Keratinocyte (primary cell): ENCODE results near the gene SALL4. TPM values are rescaled to one million over a fixed set of nuclear protein-coding genes. Genes with fewer than 3 reads are reported as not detected.

Source experiments
- DNase-seq: peaks from one replicate; pipeline ENCODE4 v3.0.0-alpha.2; 2011; ENCODE audit warnings: low read depth, missing footprints, low spot score
- FAIRE-seq: peaks from 2 replicates; lab custom pipeline; 2011; peaks lifted over from hg19 to GRCh38; lab: Jason Lieb, UNC
- H2AFZ ChIP-seq: 2 replicates; pipeline ENCODE4 v1.6.0; 2012; ENCODE audit warnings: low read length, control low read depth, inconsistent platforms; ENCODE audit not compliant: control insufficient read depth
- H3K27ac ChIP-seq: 2 replicates; pipeline ENCODE4 v1.5.1; 2011; ENCODE audit warnings: low read length; ENCODE audit not compliant: control insufficient read depth, insufficient read depth
- H3K27me3 ChIP-seq: 3 replicates; pipeline ENCODE4 v1.6.0; 2011; ENCODE audit warnings: low read length; ENCODE audit not compliant: control insufficient read depth, insufficient read depth; ENCODE audit errors: extremely low read depth
- H3K36me3 ChIP-seq, 2 experiments: 2 replicates in 1 of 2; 3 replicates in 1 of 2; pipeline ENCODE4 v1.5.1; 2011; ENCODE audit warnings: low read length in 2 of 2, mild to moderate bottlenecking in 1 of 2; ENCODE audit not compliant: control insufficient read depth in 2 of 2, insufficient read depth in 2 of 2; ENCODE audit errors: extremely low read depth in 1 of 2
- H3K4me1 ChIP-seq: 3 replicates; pipeline ENCODE4 v1.5.1; 2011; ENCODE audit warnings: low read length; ENCODE audit not compliant: control insufficient read depth, insufficient read depth; ENCODE audit errors: extremely low read depth
- H3K4me2 ChIP-seq: 3 replicates; pipeline ENCODE4 v1.6.0; 2011; ENCODE audit warnings: low read depth, low read length; ENCODE audit not compliant: control insufficient read depth, insufficient read depth; ENCODE audit errors: extremely low read depth
- H3K4me3 ChIP-seq, 3 experiments: fragments of 200-600 bp in 1 of 3; sonication (generic) in 1 of 3; 2 replicates in 2 of 3; 3 replicates in 1 of 3; pipeline ENCODE4 v1.5.1; 2011 to 2016; ENCODE audit warnings: low read length in 3 of 3, mild to moderate bottlenecking in 3 of 3, control low read depth in 2 of 3, inconsistent platforms in 1 of 3, low read depth in 1 of 3, mixed read lengths in 1 of 3, mixed run types in 1 of 3, moderate library complexity in 1 of 3; ENCODE audit not compliant: control insufficient read depth in 2 of 3, insufficient read depth in 2 of 3; ENCODE audit errors: extremely low read depth in 1 of 3
- H3K79me2 ChIP-seq: 2 replicates; pipeline ENCODE4 v1.6.0; 2012; ENCODE audit warnings: low read length; ENCODE audit not compliant: control insufficient read depth, insufficient read depth
- H3K9ac ChIP-seq: 3 replicates; pipeline ENCODE4 v1.6.0; 2011; ENCODE audit warnings: low read length; ENCODE audit not compliant: control insufficient read depth, insufficient read depth; ENCODE audit errors: extremely low read depth
- H3K9me1 ChIP-seq: 3 replicates; pipeline ENCODE4 v1.6.0; 2011; ENCODE audit warnings: low read length; ENCODE audit not compliant: control insufficient read depth, insufficient read depth; ENCODE audit errors: extremely low read depth
- H3K9me3 ChIP-seq: 2 replicates; pipeline ENCODE4 v1.5.1; 2012; ENCODE audit warnings: low read depth, low read length; ENCODE audit not compliant: control insufficient read depth
- H4K20me1 ChIP-seq: 3 replicates; pipeline ENCODE4 v1.6.0; 2011; ENCODE audit warnings: low read length; ENCODE audit not compliant: control insufficient read depth, insufficient read depth; ENCODE audit errors: extremely low read depth
- EZH2 ChIP-seq: IDR thresholded peaks from one replicate; pipeline ENCODE4 v1.6.1; 2012; ENCODE audit warnings: inconsistent platforms, mild to moderate bottlenecking, low read length, moderate library complexity
- dilution Hi-C: fragments of 300-500 bp; cut with MboI; formaldehyde crosslinking; loops from one replicate; pipeline ENCODE4 v1.7.0; 2020; ENCODE audit warnings: low sequenced_read_pairs; ENCODE audit not compliant: extremely low pct_ligation_motif_present
- polyA plus RNA-seq, 5 experiments: library from polyadenylated mRNA; depleted of rRNA in 3 of 5; stranded (reverse) in 3 of 5; stranded (forward) in 1 of 5; unstranded in 1 of 5; fragments of >200 nt; gene quantifications; 1 replicate in 1 of 5; 2 replicates in 3 of 5; 3 replicates in 1 of 5; pipeline versions ENCODE4 v1.2.1 to v1.2.3, GENCODE V29; 2011 to 2012; ENCODE audit warnings: missing spikeins in 2 of 5, low read depth in 1 of 5, low replicate concordance in 1 of 5
- TF ChIP-seq, protein P1 (sequence below), 3 experiments: IDR thresholded peaks in 1 of 3; conservative IDR thresholded peaks in 1 of 3; optimal IDR thresholded peaks in 1 of 3; 2 replicates in 2 of 3; 3 replicates in 1 of 3; pipeline versions ENCODE3 to v1.5.1; 2011; ENCODE audit warnings: low read length in 3 of 3, mild to moderate bottlenecking in 3 of 3, moderate library complexity in 2 of 3, control low read depth in 1 of 3, inconsistent platforms in 1 of 3; ENCODE audit not compliant: insufficient read depth in 2 of 3; ENCODE audit errors: extremely low read depth in 1 of 3

SALL4 gene
- polyA plus RNA-seq, 1 donor (not counting 4 experiments of a cell fraction or from before 2014, with no cell fraction given): 0.04 TPM

DNA sequence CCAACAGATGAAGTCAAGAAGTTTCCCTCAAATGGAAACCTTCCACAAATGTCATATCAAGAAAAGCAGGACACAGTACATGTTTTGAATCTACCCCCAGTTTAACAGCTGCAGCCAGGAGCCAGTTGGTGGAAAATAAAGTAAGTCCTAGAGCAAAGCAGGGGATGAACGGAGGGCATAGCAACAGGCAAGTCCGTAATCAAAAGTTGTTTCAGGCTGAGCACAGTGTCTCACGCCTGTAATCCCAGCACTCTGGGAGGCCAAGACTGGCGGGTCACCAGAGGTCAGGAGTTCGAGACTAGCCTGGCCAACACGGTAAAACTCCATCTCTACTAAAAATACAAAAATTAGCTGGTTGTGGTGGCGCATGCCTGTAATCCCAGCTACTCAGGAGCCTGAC is 2.4 kb upstream of the SALL4 start:
- no peaks in the 10 kb centered on the region for H3K9me3 ChIP-seq
- no peak for FAIRE-seq
- H4K20me1 ChIP-seq: no peaks in the 10 kb centered on the region
- peaks cover 29% of the 10 kb centered on the region for H3K27me3 ChIP-seq
- dilution Hi-C loops: no loop called here
- no peak overlapping the region for H3K4me2 ChIP-seq
- no peak overlapping the region for H2AFZ ChIP-seq
- no peak overlapping the region for H3K9ac ChIP-seq
- TF ChIP-seq, protein P1, sequence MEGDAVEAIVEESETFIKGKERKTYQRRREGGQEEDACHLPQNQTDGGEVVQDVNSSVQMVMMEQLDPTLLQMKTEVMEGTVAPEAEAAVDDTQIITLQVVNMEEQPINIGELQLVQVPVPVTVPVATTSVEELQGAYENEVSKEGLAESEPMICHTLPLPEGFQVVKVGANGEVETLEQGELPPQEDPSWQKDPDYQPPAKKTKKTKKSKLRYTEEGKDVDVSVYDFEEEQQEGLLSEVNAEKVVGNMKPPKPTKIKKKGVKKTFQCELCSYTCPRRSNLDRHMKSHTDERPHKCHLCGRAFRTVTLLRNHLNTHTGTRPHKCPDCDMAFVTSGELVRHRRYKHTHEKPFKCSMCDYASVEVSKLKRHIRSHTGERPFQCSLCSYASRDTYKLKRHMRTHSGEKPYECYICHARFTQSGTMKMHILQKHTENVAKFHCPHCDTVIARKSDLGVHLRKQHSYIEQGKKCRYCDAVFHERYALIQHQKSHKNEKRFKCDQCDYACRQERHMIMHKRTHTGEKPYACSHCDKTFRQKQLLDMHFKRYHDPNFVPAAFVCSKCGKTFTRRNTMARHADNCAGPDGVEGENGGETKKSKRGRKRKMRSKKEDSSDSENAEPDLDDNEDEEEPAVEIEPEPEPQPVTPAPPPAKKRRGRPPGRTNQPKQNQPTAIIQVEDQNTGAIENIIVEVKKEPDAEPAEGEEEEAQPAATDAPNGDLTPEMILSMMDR (optimal IDR thresholded peaks at IDR 0.05 in 1 of 3, IDR thresholded peaks at IDR 0.05 in 1 of 3, conservative IDR thresholded peaks at IDR 0.05 in 1 of 3; ENCODE audit: extremely low read depth in 1 of 3, insufficient read depth in 2 of 3, low read length in 3 of 3): no peak
- no peak for TF ChIP-seq EZH2
- DNase-seq: no peak
- H3K27ac ChIP-seq: no peak overlapping the region
- no peaks in the 10 kb centered on the region for H3K79me2 ChIP-seq
- H3K36me3 ChIP-seq: no peaks in the 10 kb centered on the region
- H3K9me1 ChIP-seq: no peaks in the 10 kb centered on the region
- peaks cover 4% of the 10 kb centered on the region for H3K4me1 ChIP-seq
- H3K4me3 ChIP-seq: no peak overlapping the region

DNA sequence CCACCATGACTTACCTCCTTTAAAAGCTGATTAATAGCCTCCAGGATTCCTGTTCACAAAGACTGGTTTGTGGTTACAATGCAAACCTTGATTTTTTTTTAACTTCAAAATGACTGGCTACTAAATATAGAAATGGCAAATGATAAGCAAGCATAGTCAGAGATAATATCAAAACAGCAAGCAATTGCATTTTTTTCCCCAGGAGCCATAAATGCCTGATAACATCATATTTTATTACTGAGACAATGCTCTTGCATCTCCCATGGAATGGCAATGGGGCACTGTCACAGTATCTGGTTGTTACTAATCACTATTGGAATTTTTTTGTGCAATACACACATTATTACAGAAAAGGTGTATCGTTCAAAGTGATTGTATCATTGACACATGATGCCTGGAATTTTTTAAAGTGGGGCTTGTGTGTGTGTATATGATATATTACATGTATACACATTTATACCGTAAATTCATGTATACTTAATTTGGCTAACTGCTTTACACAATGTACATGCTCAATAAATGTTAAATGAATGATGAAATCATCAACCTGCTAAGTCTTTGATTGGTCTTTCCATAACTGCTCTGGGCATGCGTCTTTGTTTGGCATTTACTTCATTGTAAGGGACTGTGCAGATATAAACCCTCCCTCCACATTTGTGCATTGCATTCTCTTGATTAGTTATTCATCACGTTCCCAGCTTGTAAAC is 980 bp upstream of the SALL4 start:
- Histone ChIP-seq H3K27ac (no peak overlapping the region), H3K9me1 (no peaks in the 10 kb centered on the region), H3K4me1 (peaks cover 4% of the 10 kb centered on the region), H3K9ac (no peak overlapping the region), H3K9me3 (no peaks in the 10 kb centered on the region), H3K4me3 (no peak overlapping the region), H3K36me3 (no peaks in the 10 kb centered on the region), H3K79me2 (no peaks in the 10 kb centered on the region), H2AFZ (no peak overlapping the region), H3K27me3 (peaks cover 39% of the 10 kb centered on the region), H4K20me1 (no peaks in the 10 kb centered on the region), H3K4me2 (no peak overlapping the region)
- no peak for DNase-seq
- TF ChIP-seq, protein P1 (optimal IDR thresholded peaks at IDR 0.05 in 1 of 3, IDR thresholded peaks at IDR 0.05 in 1 of 3, conservative IDR thresholded peaks at IDR 0.05 in 1 of 3; ENCODE audit: extremely low read depth in 1 of 3, insufficient read depth in 2 of 3, low read length in 3 of 3): no peak
- TF ChIP-seq EZH2: no peak
- dilution Hi-C loops: no loop called here
- FAIRE-seq: no peak
